B cell (primary cell): ENCODE results near the gene ATRNL1. TPM values are rescaled to one million over a fixed set of nuclear protein-coding genes. Genes with fewer than 3 reads are reported as not detected.

Experiments
- ATAC-seq: fragments of 200-7000 bp; cut with Tn5 transposase; one replicate; pipeline ENCODE4 v1.10.0; 2021; ENCODE audit warnings: low read depth, mild to moderate bottlenecking, moderate number of reproducible peaks, moderate library complexity
- CTCF ChIA-PET: fragments of 350-600 bp; sonication (Branson Sonifier 250); formaldehyde crosslinking; loops from one replicate; lab custom pipeline; 2021; ENCODE audit warnings: antibody characterized with exemption, inconsistent platforms; lab: Charles Lee
- POLR2A ChIA-PET: fragments of 350-600 bp; sonication (Branson Sonifier 250); formaldehyde crosslinking; loops from one replicate; lab custom pipeline; 2021; ENCODE audit warnings: antibody characterized with exemption; lab: Charles Lee
- DNase-seq: peaks from one replicate; pipeline ENCODE4 v3.0.0; 2013
- H2AFZ ChIP-seq: 2 replicates; pipeline ENCODE4 v1.6.1; 2012; ENCODE audit warnings: mild to moderate bottlenecking, low read depth, low read length; ENCODE audit not compliant: insufficient read depth, poor library complexity, severe bottlenecking
- H3K27ac ChIP-seq, 2 donors: 1 replicate in 1 of 2; 2 replicates in 1 of 2; pipeline ENCODE4 v1.5.1; 2012 to 2013; ENCODE audit warnings: low read length in 2 of 2, mild to moderate bottlenecking in 2 of 2, moderate library complexity in 1 of 2
- H3K27me3 ChIP-seq, 4 experiments: fragments of 200-600 bp in 1 of 4; sonication (generic) in 1 of 4; replicated peaks in 1 of 4; 1 replicate in 2 of 4; 2 replicates in 2 of 4; pipeline versions ENCODE4 v1.6.1 to v1.7.0; 2013 to 2016; ENCODE audit warnings: low read length in 3 of 4, mild to moderate bottlenecking in 2 of 4, mixed read lengths in 1 of 4, moderate library complexity in 1 of 4; ENCODE audit not compliant: insufficient read depth in 4 of 4, control insufficient read depth in 3 of 4; ENCODE audit errors: control extremely low read depth in 1 of 4
- H3K36me3 ChIP-seq, 2 experiments: replicated peaks in 1 of 2; 1 replicate in 1 of 2; 2 replicates in 1 of 2; pipeline versions ENCODE4 v1.6.1 to v1.7.1; 2013; ENCODE audit warnings: low read length in 1 of 2; ENCODE audit not compliant: insufficient read depth in 2 of 2, control insufficient read depth in 1 of 2; ENCODE audit errors: control extremely low read depth in 1 of 2, extremely low read depth in 1 of 2
- H3K4me1 ChIP-seq, 2 donors: fragments of 200-600 bp in 1 of 2; sonication (generic) in 1 of 2; 1 replicate in 1 of 2; 2 replicates in 1 of 2; pipeline versions ENCODE4 v1.5.1 to v1.6.1; 2013 to 2017; ENCODE audit warnings: low read length in 2 of 2; ENCODE audit not compliant: control insufficient read depth in 2 of 2, insufficient read depth in 2 of 2
- H3K4me2 ChIP-seq: replicated peaks from 2 replicates; pipeline ENCODE3; 2012; ENCODE audit warnings: mild to moderate bottlenecking, low read depth, low read length; ENCODE audit not compliant: poor library complexity, severe bottlenecking
- H3K4me3 ChIP-seq, 5 experiments: fragments of 200-600 bp in 1 of 5; sonication (generic) in 1 of 5; 1 replicate in 3 of 5; 2 replicates in 2 of 5; pipeline versions ENCODE4 v1.5.1 to v1.7.0; 2011 to 2016; ENCODE audit warnings: low read length in 4 of 5, mild to moderate bottlenecking in 4 of 5, low read depth in 2 of 5, control low read depth in 1 of 5, moderate library complexity in 1 of 5; ENCODE audit not compliant: insufficient read depth in 1 of 5; ENCODE audit errors: control extremely low read depth in 1 of 5, extremely low read depth in 1 of 5
- H3K79me2 ChIP-seq: fragments of 200-600 bp; sonication (generic); one replicate; pipeline ENCODE4 v1.6.0; 2016; ENCODE audit warnings: low read length; ENCODE audit not compliant: control insufficient read depth, insufficient read depth
- H3K9ac ChIP-seq: fragments of 200-600 bp; sonication (generic); 2 replicates; pipeline ENCODE4 v1.6.1; 2017; ENCODE audit warnings: mild to moderate bottlenecking, low read length, moderate library complexity
- H3K9me3 ChIP-seq, 3 donors: one replicate each; pipeline versions ENCODE4 v1.6.1 to v1.7.1; 2013; ENCODE audit warnings: low read length in 2 of 3; ENCODE audit not compliant: control insufficient read depth in 2 of 3, insufficient read depth in 1 of 3; ENCODE audit errors: control extremely low read depth in 1 of 3
- H4K20me1 ChIP-seq: 2 replicates; pipeline ENCODE4 v1.6.0; 2012; ENCODE audit warnings: mild to moderate bottlenecking, low read length; ENCODE audit not compliant: insufficient read depth, control insufficient read depth, poor library complexity, severe bottlenecking
- H3K27ac Mint-ChIP-seq: one replicate; pipeline ENCODE4 v1.8.0; 2021; ENCODE audit warnings: mixed read lengths
- H3K27me3 Mint-ChIP-seq: one replicate; pipeline ENCODE4 v1.8.0; 2021; ENCODE audit warnings: mixed read lengths
- H3K4me1 Mint-ChIP-seq: one replicate; pipeline ENCODE4 v1.8.0; 2021; ENCODE audit warnings: mixed read lengths
- H3K4me3 Mint-ChIP-seq: one replicate; pipeline ENCODE4 v1.8.0; 2021; ENCODE audit warnings: mixed read lengths
- H3K9me3 Mint-ChIP-seq: one replicate; pipeline ENCODE4 v1.8.0; 2022; ENCODE audit warnings: mixed read lengths; ENCODE audit not compliant: insufficient read depth
- CTCF ChIP-seq: fragments of 200-600 bp; IDR thresholded peaks from one replicate; pipeline ENCODE4 v1.8.0; 2022; ENCODE audit warnings: antibody characterized with exemption, mild to moderate bottlenecking
- EZH2 ChIP-seq: IDR thresholded peaks from 2 replicates; pipeline ENCODE4 v1.6.1; 2012; ENCODE audit warnings: borderline replicate concordance, low read depth, mild to moderate bottlenecking, moderate library complexity, low read length; ENCODE audit not compliant: insufficient read depth, poor library complexity, severe bottlenecking
- WGBS: methylation state at CpG from one replicate; pipeline ENCODE4 v1.1.5; 2013; ENCODE audit warnings: missing lambda C conversion rate; ENCODE audit not compliant: insufficient coverage; 5-methylcytosine and 5-hydroxymethylcytosine counted together
- intact Hi-C: fragments of 100-400 bp; cut with micrococcal nuclease; formaldehyde crosslinking; loops from one replicate; pipeline ENCODE4 v1.10.0; 2022
- polyA plus RNA-seq: library from polyadenylated mRNA; depleted of rRNA; stranded (reverse); fragments of >200 nt; gene quantifications from 2 replicates; pipeline ENCODE4 v1.2.3, GENCODE V29; 2012
- total RNA-seq, 2 donors: library from RNA; stranded (reverse); fragments of 120-200 nt in 1 of 2; gene quantifications; 1 replicate in 1 of 2; 2 replicates in 1 of 2; pipeline versions ENCODE4 v1.2.3 to v1.2.4, GENCODE V29; 2013 to 2022

Gene ATRNL1
- total and polyA plus RNA-seq, 2 donors (not counting 1 experiment from before 2014, with no cell fraction given), result 0.24 to 2.2 TPM

- H3K27me3 Mint-ChIP-seq, result no peaks in the 10 kb centered on the region
- H3K4me2 ChIP-seq, result no peak overlapping the region
- 94% methylated on average over 2 of the region's 5 CpGs for WGBS
Observed at GRCh38 chr10:115909037-115909436, 815.9 kb downstream of the ATRNL1 start.

More at GRCh38 chr10:115909037-115909436, 815.9 kb downstream of the ATRNL1 start:
- Histone ChIP-seq H3K36me3 (no peaks in the 10 kb centered on the region), H3K27ac (no peak overlapping the region), H3K9me3 (peaks cover 0 to 3% (median 0%) of the 10 kb centered on the region in 3 donors), H3K4me3 (no peak overlapping the region), H3K4me1 (no peaks in the 10 kb centered on the region), H2AFZ (no peak overlapping the region), H3K79me2 (no peaks in the 10 kb centered on the region), H3K9ac (no peak overlapping the region), H4K20me1 (no peaks in the 10 kb centered on the region), H3K27me3 (no peaks in the 10 kb centered on the region)
- intact Hi-C loops, result no loop called here
- DNase-seq (no peak), ATAC-seq (no peak)
- TF ChIP-seq CTCF (no peak), EZH2 (no peak)
- no peaks in the 10 kb centered on the region for H3K4me1 Mint-ChIP-seq
- POLR2A ChIA-PET, result no interaction called here
- no peak overlapping the region for H3K4me3 Mint-ChIP-seq
- H3K27ac Mint-ChIP-seq, result no peak overlapping the region
- CTCF ChIA-PET, result interaction anchor here (0.9 kb wide), 1 partner anchor 9 kb away, joined by 3 read pairs; no protein-coding TSS in a partner anchor
- H3K9me3 Mint-ChIP-seq, result no peaks in the 10 kb centered on the region
